Ascending aorta (tissue), 2 donors: Measurements from ENCODE around the gene CNDP1. TPM values are rescaled to one million over a fixed set of nuclear protein-coding genes. Genes with fewer than 3 reads are reported as not detected.
A peak's percentile ranks its signal among the peaks of the same experiment; 100 is the strongest.

Experiments used
- DNase-seq, 2 donors: peaks; one replicate each; pipeline ENCODE4 v3.0.0-alpha.2; 2019; ENCODE audit warnings: low spot score in 2 of 2
- H3K27ac ChIP-seq, 2 donors: fragments of 200-600 bp; sonication (generic); one replicate each; pipeline ENCODE4 v1.5.1; 2016 to 2017; ENCODE audit warnings: mild to moderate bottlenecking in 1 of 2
- H3K27me3 ChIP-seq: fragments of 200-600 bp; sonication (generic); one replicate; pipeline ENCODE4 v1.5.1; 2017
- H3K36me3 ChIP-seq, 2 donors: fragments of 200-600 bp; sonication (generic); one replicate each; pipeline ENCODE4 v1.5.1; 2016
- H3K4me1 ChIP-seq, 2 donors: fragments of 200-600 bp; sonication (generic); one replicate each; pipeline ENCODE4 v1.5.1; 2016 to 2017; ENCODE audit warnings: mild to moderate bottlenecking in 1 of 2
- H3K4me3 ChIP-seq, 2 donors: fragments of 200-600 bp; sonication (generic); one replicate each; pipeline ENCODE4 v1.5.1; 2016 to 2017; ENCODE audit warnings: mild to moderate bottlenecking in 1 of 2
- H3K9me3 ChIP-seq, 2 donors: fragments of 200-600 bp; sonication (generic); one replicate each; pipeline ENCODE4 v1.5.1; 2016
- CTCF ChIP-seq, 3 experiments: fragments of 200-600 bp in 2 of 3; fragments of 450-650 bp in 1 of 3; sonication (generic) in 2 of 3; IDR thresholded peaks; one replicate each; pipeline ENCODE4 v1.5.1; 2016 to 2019; ENCODE audit warnings: antibody characterized with exemption in 3 of 3, mild to moderate bottlenecking in 1 of 3, moderate library complexity in 1 of 3
- intact Hi-C: fragments of 100-400 bp; cut with DNase I; formaldehyde crosslinking; loops from one replicate; pipeline ENCODE4 v1.15.1; 2023
- total RNA-seq: library from RNA; depleted of rRNA; stranded (reverse); fragments of >200 nt; gene quantifications from one replicate; pipeline ENCODE4 v1.1.0, GENCODE V29; 2016

CNDP1 gene
- total RNA-seq, 1 donor from 2014 or later, result not detected

DNA sequence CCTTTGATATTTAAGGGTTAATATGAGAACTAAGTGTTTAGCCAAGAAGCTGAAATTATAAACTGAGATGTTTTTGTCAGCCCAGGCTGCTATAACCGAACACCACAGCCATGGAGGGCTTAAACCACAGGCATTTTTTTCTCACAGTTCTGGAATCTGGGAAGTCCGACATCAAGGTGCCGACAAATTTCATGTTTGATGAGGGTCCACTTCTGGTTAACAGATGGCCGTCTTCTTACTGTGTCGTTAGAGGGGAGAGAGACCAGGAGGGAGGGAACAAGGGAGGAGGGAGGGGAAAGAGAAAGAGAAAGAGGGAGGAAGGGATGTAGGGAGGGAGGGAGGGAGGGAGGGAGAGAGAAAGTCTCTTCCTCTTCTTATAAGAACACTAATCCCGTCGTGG lies 44.6 kb upstream of the CNDP1 start:
- intact Hi-C loops, result loop anchor here (10.0 kb wide), 2 partner anchors 1965 to 2005 kb away; partner anchors contain the start of gene ZNF516
- DNase-seq, result no peak

GRCh38 chr18:74492259-74492658 lies 42.0 kb upstream of the CNDP1 start:
- no peaks in the 10 kb centered on the region for H3K9me3 ChIP-seq
- peak in 1 of 2 donors; percentile 34 for DNase-seq
- H3K4me1 ChIP-seq, result peaks cover 0 to 6% of the 10 kb centered on the region in 2 donors
- intact Hi-C loops, result loop anchor here (10.0 kb wide), 2 partner anchors 1963 to 2003 kb away; partner anchors contain the start of gene ZNF516
- H3K4me3 ChIP-seq, result no peak overlapping the region
- no peaks in the 10 kb centered on the region for H3K36me3 ChIP-seq
- no peak for TF ChIP-seq CTCF (IDR thresholded peaks at IDR 0.05)
- H3K27ac ChIP-seq, result no peak overlapping the region
- no peaks in the 10 kb centered on the region for H3K27me3 ChIP-seq

More for the DNA sequence above, 44.6 kb upstream of the CNDP1 start:
- H3K4me3 ChIP-seq, result no peak overlapping the region
- H3K36me3 ChIP-seq, result no peaks in the 10 kb centered on the region
- H3K27me3 ChIP-seq, result no peaks in the 10 kb centered on the region
- no peak overlapping the region for H3K27ac ChIP-seq
- no peaks in the 10 kb centered on the region for H3K4me1 ChIP-seq
- H3K9me3 ChIP-seq, result no peaks in the 10 kb centered on the region
- TF ChIP-seq CTCF (IDR thresholded peaks at IDR 0.05), result no peak

DNA sequence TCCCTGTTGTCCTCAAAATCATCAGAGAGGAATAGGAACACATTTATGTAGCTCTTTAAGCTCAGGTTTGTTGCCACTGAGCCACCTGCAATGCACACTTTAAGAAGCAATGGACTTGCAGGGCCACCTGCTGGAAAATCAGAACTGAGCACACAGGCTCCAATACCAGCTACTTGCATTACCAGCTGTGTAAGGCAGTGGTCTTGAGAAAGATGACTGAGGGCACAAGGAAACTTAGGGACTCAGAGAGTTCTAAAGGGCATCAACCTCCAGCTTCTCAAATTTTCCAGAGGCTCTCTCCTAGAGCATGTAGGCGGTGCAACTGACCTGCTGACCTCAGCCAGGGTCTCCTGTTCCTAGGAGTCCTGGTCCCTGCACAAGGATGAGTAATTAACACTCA lies 40.6 kb upstream of the CNDP1 start:
- intact Hi-C loops, result loop anchor here (10.0 kb wide), 2 partner anchors 1961 to 2001 kb away; partner anchors contain the start of gene ZNF516
- Histone ChIP-seq H3K27ac (no peak overlapping the region), H3K27me3 (no peaks in the 10 kb centered on the region), H3K4me3 (no peak overlapping the region), H3K36me3 (no peaks in the 10 kb centered on the region), H3K9me3 (no peaks in the 10 kb centered on the region), H3K4me1 (peaks cover 0 to 9% of the 10 kb centered on the region in 2 donors)
- peak in 1 of 2 donors; percentile 67 for DNase-seq
- TF ChIP-seq CTCF (IDR thresholded peaks at IDR 0.05), result peak; percentile 39 to 54 (median 41)

GRCh38 chr18:74494514-74494913 lies 39.8 kb upstream of the CNDP1 start:
- no peak overlapping the region for H3K4me3 ChIP-seq
- DNase-seq, result no peak
- H3K27ac ChIP-seq, result no peak overlapping the region
- no peaks in the 10 kb centered on the region for H3K9me3 ChIP-seq
- H3K4me1 ChIP-seq, result peaks cover 0 to 9% of the 10 kb centered on the region in 2 donors
- no peak for TF ChIP-seq CTCF (IDR thresholded peaks at IDR 0.05)
- H3K36me3 ChIP-seq, result no peaks in the 10 kb centered on the region
- intact Hi-C loops, result loop anchor here (10.0 kb wide), 2 partner anchors 1960 to 2000 kb away; partner anchors contain the start of gene ZNF516
- H3K27me3 ChIP-seq, result no peaks in the 10 kb centered on the region

- H3K9me3 ChIP-seq, result no peaks in the 10 kb centered on the region
- H3K4me1 ChIP-seq, result peaks cover 0 to 9% of the 10 kb centered on the region in 2 donors
- H3K27me3 ChIP-seq, result no peaks in the 10 kb centered on the region
- peak within 1 kb of the TSS; percentile 88 to 97 for H3K27ac ChIP-seq
- DNase-seq, result peak; percentile 98 to 100
- H3K4me3 ChIP-seq, result peak within 1 kb of the TSS; percentile 75 to 87
- no peak for TF ChIP-seq CTCF (IDR thresholded peaks at IDR 0.05)
- intact Hi-C loops, result loop anchor here (1.0 to 10.0 kb wide), 9 partner anchors 56 to 1999 kb away; partner anchors contain the start of genes PTGR3, TIMM21, ZNF407 and ZNF516
- H3K36me3 ChIP-seq, result peaks cover 0 to 2% of the 10 kb centered on the region in 2 donors
Measured at GRCh38 chr18:74495581-74496507, 38.5 kb upstream of the CNDP1 start, which contains the start of gene CNDP2. Gene CNDP2 (plus strand): TSS chr18:74496363. CDS start chr18:74499974, 3,611 bp downstream.
